Ureter (tissue), 1 donor: ENCODE measurements around the gene BTD. TPM values are rescaled to one million over a fixed set of nuclear protein-coding genes. Genes with fewer than 3 reads are reported as not detected.
"Not testable (repeated sequence)": the region's sequence is repeated elsewhere in the genome, so short reads cannot be mapped to it uniquely, and the experiment has no call there.

Experiments
- DNase-seq: peaks from one replicate; pipeline ENCODE4 v3.0.0-alpha.2; 2020; ENCODE audit warnings: low spot score
- total RNA-seq: library from RNA; stranded (reverse); gene quantifications from one replicate; pipeline ENCODE4 v1.2.4, GENCODE V29; 2023
- donor health status: DM: yes; HTN: yes; CAD: no.

The BTD gene
- 20.8 TPM for total RNA-seq

GRCh38 chr3:15601399-15602145, at the start of gene BTD, which contains the start of gene HACL1:
Gene BTD (plus strand): TSS chr3:15601745. CDS start chr3:15635440, 33,695 bp downstream.
Gene HACL1 (minus strand): TSS chr3:15601569. CDS start chr3:15601463, 106 bp downstream.
- DNase-seq = peak; percentile 98

DNA sequence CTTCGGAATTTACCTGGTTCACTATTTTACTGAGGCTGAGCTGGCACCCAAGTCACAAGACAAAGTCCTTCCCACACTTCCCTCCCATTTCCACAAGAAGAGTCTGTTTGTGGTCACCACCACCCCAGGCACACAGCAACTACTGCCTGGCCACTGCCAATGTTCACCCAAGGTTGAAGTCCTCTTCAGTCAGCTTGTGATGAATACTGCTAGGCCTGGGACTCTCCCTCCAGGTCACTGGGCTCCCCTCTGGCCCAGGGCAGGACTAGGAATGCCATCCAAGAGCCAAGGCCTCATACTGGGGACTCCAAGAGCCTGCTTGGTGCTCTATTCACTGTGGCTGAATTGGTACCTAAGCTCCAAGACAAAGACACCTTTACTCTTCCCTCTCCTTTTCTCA, 49.6 kb upstream of the BTD start:
- DNase-seq = no peak

DNA sequence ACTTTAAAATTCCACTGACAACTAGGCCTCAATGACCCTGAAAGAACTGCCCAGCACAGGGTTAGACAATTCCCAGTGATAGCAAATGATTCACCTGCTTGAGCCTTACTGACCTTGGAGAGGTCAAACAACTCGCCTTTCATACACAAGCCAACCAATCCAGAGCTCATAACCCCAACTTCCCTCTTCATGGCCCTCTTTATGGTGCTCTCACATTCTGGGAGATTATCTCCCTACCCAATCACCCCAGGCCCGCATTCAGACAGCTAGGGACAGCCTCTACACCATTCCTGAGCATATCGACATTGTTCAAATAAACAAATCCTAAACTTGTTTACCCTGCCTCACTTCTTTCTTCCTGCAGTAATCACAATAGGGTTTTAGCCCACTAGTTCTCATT, 47.8 kb upstream of the BTD start:
- no peak for DNase-seq

GRCh38 chr3:15556512-15556911, 45.0 kb upstream of the BTD start:
- DNase-seq = no peak

- DNase-seq = peak; percentile 71
Measured at GRCh38 chr3:15557511-15557946, 44.0 kb upstream of the BTD start.

GRCh38 chr3:15558581-15558980, 43.0 kb upstream of the BTD start:
- DNase-seq = no peak

DNA sequence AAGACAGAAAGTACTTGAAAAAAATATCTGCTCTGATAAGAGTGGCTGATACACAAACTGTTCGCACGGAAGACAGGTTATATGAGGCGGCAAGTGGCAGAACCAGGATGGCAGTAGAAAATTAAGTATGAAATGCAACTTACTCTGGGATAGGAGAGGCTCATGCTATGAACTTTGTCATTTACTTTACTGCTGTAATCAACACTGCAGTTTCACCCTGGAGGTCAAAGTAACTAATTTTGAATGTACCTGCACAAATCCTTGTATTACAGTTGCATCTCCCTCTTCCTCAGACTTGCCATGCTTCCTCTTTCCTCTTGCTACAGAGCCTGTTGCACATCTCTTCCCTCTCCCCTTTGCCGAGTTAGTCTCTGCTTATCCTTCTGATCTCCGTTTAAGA, 39.0 kb upstream of the BTD start:
- DNase-seq = no peak

DNA sequence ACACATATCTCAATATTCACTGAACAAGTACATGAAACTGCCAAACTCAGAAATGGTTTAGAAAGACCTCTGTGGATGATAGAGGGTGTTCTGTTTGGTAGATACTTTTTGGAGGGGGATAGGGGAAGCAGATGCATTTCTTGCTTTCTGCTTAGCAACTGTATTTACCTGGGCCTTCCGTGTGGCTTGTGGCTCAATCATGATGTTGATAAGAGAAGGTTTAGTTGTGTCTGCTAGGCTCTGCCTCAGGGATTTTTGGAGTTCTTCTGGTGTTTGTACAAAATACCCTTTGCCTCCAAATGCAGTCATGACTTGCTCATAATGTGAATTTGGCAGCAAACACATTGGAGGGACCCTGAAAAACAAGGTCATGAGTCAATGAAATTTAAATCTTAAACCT, 38.4 kb upstream of the BTD start:
- DNase-seq = no peak

GRCh38 chr3:15572138-15572537, 29.4 kb upstream of the BTD start:
- no peak for DNase-seq

- DNase-seq = no peak
Measured at GRCh38 chr3:15575446-15575845, 26.1 kb upstream of the BTD start.

DNA sequence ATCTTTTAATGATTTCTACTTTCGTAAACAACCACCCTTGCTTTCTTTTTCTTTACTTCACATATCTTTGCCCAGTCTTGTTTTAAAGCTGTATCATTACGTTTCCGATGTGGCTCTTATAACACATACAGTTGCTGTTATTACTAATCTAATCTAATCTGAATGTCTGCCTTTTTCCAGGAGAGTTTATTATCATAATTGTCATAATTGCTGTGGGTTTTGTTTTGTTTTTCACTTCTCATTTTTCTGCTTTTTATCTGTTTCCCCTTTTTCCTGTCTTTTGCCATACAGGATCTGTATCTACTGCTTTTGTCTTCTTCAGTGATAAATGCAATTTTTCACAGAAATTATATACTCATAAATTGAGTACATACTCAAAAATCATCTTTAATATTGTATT, 25.1 kb upstream of the BTD start:
- DNase-seq = no peak

- DNase-seq = no peak
Measured at GRCh38 chr3:15578289-15578867, 23.2 kb upstream of the BTD start.

GRCh38 chr3:15579051-15579450, 22.5 kb upstream of the BTD start:
- DNase-seq = no peak

GRCh38 chr3:15581471-15582394, 19.8 kb upstream of the BTD start:
- DNase-seq = no peak

GRCh38 chr3:15585111-15585845, 16.3 kb upstream of the BTD start:
- no peak for DNase-seq

DNA sequence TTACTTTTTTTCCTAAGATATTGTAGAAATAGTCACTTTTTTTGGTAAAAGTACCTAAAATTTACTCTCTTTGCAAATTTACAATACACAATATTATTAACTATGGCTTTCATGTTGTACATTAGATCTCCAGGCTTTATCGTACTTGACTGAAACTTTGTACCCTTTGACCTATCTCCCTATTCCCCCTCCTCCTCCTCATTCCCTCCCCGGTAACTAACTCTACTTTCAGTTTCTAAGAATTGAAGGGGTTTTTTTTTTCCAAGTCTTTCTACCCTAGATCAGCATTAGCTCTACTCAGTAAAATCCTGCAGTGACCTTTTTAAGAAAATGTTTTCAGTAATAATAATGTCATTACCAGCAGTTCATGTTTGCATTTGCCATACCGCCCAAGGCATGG, 10.3 kb upstream of the BTD start:
- DNase-seq = no peak

- DNase-seq = no peak
Measured at GRCh38 chr3:15591928-15592327, 9.6 kb upstream of the BTD start.

GRCh38 chr3:15592968-15593367, 8.6 kb upstream of the BTD start:
- no peak for DNase-seq

DNA sequence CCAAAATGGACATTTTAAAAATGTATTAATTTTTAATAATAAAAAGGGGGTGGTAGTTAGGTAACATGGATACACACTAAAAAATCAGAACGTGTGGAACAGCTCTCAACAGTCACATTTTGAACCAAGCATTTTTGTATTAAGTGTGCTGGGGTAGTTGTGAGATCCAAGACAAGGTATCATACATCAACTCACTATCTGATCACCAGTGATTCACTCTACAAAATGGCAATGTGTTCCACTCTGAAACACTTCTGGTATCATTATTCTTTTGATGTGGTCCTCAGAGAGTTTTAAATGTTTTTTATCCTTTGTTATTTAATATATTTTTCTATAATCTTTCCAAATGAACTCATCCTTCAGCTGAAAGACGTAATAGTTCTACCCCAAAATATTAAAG, 5.6 kb upstream of the BTD start:
- DNase-seq = no peak

DNA sequence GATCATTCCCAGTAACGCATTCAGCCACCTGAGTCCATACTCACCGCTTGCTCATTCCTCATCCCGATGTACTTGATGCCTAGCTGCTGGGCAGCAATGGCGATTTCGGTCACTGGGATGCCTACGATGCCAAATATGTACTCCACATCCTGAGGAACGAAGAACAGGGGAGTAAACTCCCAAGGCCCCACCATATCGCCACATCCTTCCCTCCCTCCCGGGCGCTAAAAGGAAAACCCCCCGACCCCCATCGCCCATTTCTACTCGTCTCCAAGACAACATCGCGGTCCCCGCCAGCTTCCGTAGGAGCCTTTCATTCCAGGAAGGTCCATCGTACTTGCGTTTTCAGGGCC, 523 bp upstream of the BTD start:
- DNase-seq = no peak

- DNase-seq = no peak
Measured at GRCh38 chr3:15602146-15602536, 596 bp downstream of the BTD start.

- not testable (repeated sequence) for DNase-seq
Measured at GRCh38 chr3:15602816-15603215, 1.3 kb downstream of the BTD start.
